RPMI8226 (cell line): Measurements from ENCODE around the gene TSPAN18.

Source experiments
- DNase-seq: peaks from one replicate; pipeline ENCODE4 v3.0.0-alpha.2; 2015

Gene TSPAN18

DNA sequence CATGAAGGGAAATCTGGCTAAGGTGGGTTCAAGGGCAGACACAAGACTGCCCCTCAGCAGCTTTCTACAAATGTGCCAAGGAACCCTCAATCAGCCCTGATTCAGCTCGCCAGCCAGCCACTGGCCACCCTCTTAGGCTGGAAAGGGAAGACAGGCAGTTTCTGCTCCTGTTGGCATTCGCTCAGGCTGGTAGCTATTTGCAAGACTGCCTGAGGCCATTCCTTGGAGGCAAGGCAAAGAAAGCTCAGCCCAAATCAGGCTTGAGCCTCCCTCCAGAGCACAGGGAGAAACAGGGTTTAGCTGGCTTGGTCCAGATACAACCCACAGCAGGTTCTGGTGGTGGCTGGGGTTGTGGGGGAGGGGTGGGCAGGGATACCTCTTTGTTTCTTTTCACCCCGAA is 204.7 kb downstream of the TSPAN18 start:
- DNase-seq, result no peak

DNA sequence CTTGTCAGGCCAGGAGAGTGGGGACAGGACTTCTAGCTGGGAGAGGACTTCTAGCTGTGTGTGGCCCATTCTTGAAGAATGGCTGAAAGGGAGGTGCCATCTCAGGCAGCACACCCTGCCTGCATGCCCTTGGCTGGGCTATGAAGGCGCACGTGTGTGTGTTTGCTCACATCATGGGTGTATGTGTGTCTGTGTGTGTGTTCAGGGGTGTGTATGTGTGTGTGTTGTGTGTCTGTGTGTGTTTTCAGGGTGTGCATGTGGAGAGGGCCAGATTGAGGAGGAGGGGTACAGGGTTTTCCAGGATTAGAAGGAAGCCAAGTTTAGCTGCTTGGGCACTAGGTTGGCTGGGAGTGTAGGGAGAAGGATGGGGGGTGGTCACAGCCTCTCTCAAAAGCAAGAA is 207.3 kb downstream of the TSPAN18 start:
- no peak for DNase-seq

DNA sequence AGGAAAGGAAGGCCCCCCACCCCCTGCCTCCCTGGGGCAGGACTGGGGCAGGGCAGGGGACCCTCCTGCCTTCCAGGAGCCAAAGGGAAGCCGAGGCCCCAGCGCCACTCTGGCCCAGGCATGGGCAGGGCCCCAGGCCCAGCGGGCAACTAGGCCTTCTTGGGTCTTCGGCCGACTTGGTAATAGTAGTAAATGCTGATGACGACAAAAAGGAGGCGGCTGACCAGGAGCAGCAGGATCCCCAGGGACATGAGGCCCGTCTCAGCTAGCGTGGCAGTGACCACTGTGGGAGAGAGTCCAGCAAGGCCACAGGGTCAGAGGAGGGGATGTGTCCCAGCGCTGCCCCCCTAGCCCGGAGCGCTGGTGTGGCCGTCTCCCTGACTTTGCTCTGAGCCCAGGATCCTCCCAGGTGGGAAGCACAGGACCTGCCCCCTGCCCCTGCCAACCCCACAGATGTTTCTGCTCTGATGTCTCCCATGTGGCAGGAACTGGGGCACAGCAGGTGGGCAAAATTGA is 208.0 kb downstream of the TSPAN18 start:
- DNase-seq, result no peak

DNA sequence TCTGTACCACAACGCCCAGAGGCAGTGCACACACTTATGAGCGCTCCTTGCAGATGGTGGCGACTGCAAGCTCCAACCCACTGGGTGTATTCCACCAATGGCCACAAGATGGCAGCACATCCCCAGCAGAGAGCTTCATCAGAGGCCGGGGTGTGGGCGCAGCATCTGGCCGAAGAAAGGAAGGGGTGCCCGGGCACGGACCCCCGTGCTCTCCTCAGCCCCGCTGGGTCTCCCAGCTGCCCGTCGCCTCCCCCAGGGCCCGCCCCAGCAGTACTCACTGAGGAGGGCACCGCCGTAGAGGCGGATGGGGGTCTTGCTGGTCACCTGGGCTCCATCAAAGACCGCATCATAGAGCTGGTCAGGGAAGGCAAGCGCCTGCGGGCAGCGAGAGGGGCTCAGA is 209.8 kb downstream of the TSPAN18 start:
- peak; percentile 74 for DNase-seq

DNA sequence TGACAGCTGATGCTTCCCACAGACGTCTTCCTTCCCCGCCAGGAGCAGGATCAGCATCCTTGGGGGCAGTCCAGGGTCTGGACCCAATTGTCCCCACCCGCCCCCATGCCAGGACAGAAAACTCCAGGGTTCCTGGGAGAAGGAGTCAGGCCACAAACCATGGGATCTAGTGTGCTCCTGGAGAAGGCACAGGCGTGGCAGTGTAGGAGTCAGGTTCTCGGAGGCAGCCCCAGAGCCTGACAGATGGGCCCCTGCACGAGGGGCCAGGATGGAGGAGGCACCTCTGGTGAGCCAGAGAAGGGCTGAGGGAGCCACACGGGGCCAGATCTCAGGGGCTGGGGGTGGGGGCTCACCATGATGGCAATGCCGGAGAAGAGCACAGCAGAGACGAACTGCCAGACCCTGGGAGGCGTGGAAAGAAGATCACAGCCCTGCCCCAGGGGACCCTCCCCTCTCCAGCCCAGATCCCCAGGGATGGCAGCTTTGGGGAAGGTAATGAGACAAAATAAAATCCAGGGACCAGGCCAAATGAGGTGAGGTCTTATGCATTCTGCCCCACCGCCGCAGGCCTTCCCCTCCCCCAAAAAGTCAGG is 210.3 kb downstream of the TSPAN18 start:
- no peak for DNase-seq

DNA sequence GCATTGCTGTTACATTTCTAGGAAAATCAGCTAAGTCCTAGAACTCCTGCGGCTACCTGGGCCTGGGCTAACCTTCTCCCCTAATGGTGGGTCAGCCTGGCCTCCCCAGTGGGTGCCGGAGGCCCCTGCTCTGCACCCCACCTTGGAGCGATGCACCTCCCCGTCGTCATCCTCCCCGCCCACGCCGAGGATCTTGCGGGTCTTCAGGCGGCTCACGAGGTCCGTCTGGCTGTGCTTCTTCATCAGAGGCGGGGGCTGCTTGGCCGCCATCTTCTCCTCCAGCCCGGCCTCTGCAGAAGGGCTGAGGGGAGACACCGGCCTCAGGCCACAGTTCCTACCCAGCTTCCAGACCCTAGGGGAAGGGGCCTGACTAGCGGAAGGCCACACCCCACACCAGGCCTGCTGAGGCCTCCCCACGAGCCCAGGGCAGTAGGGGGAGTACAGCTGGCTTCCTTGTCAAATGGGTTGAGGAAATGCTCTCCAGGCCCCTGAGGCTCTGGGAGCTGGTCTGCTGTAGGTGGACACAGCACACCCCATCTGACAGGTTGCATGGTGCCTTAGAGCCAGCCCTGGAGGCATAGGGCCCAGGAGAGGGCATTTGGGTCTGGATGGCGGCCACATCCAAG is 211.4 kb downstream of the TSPAN18 start:
- DNase-seq, result no peak

DNA sequence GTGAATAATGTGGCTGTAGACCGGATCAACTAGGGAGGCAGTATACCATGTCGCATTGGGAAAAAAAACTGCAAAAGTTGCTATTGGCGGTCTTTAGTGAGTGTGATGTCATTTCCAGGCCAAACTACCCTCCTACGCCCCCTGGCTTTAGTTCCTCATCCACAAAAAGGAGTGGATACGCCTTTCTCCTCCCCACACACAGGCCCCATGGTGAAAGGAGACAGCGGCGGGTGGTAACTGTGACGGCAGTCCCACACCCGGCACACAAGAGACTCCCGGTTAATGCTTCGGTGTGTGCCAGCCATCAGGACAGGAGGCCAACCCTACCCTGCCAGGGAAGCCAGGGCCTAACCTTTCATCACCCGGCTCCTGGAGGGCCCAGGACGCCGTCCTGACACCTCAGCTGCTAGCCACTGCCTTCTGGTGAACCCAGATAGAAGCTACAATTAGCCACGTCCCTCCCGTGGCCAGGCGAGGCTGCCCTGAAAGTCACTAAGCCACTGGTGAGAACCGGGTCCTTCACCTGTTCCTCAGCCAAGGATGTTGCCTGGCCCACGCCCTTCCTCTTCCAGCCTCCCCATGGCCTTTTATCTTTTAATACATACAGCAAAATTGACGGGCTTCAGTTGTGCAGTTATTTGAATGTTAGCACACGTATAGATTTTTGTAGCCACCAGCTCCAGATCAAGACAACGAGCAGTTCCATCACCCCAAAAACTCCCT is 213.1 kb downstream of the TSPAN18 start:
- no peak for DNase-seq

DNA sequence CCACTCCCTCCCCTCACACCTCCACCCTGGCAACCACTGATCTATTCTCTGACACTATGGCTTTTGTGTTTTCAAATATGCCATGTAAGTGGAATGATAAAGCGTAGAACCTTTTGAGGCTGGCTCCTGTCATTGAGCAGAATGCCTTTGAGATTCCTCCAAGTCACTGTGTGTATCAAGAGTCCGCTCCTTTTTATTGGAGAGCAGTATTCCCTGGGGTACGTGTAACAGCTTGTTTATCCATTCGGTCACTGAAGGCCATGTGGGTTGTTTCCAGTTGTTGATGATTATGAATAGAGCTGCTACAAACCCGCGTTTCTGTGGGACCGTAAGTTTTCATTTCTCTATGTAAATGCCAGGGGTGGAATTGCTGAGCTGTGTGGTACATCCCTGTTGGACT is 213.6 kb downstream of the TSPAN18 start:
- DNase-seq, result no peak

DNA sequence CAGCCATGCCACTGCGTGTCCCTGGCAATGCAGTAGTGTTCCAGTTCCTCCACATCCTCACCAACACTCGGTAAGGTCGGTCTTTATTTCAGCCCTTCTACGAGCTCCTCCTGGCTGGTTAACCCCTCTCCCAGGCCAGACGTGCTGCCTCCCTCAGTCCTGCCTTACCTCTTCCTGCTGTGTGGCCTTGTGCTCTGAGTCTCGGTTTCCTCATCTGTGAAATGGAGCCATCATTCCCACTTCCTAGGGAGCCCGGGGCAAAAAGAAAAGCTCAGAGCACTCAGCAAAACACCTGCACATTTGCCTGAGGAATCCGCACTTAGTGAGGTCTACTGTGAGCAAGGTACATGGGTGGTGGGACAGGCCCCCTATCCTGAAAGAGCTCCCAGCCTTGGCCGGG is 214.1 kb downstream of the TSPAN18 start:
- DNase-seq, result no peak

DNA sequence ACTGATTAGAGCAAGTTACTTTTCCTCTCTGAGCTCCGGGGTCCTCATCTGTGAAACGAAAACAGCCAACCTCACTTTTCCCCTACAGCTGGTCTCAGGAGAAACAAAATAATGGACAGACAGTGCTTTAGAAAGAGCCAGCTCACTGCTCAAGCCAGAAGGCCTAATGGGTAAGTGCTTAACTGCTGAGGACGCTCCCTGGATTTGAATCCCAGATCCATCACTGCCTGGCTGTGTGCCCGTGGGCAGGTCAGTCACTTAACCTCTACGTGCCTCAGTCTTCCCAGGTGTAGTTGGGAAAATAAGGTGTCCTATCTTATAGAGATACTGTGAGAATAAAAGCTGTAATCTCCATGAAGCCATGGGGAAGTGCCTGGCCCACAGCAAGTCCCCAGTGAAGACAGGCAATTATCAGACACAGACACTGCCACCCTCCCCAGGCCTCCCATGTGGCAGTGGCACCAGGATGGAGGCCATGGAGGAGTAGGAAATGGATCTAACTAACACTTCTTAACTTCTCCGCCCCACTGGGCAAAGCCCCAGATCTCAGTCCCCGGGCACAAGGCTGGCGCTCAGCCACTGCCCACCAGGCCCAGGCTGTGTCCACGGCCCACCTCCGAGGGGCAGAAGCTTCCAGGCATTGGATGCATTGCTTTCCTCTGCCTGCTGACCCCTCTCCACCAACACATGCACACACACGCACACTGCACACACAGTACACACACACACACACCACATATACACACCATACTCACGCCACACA is 214.7 kb downstream of the TSPAN18 start:
- DNase-seq, result no peak

DNA sequence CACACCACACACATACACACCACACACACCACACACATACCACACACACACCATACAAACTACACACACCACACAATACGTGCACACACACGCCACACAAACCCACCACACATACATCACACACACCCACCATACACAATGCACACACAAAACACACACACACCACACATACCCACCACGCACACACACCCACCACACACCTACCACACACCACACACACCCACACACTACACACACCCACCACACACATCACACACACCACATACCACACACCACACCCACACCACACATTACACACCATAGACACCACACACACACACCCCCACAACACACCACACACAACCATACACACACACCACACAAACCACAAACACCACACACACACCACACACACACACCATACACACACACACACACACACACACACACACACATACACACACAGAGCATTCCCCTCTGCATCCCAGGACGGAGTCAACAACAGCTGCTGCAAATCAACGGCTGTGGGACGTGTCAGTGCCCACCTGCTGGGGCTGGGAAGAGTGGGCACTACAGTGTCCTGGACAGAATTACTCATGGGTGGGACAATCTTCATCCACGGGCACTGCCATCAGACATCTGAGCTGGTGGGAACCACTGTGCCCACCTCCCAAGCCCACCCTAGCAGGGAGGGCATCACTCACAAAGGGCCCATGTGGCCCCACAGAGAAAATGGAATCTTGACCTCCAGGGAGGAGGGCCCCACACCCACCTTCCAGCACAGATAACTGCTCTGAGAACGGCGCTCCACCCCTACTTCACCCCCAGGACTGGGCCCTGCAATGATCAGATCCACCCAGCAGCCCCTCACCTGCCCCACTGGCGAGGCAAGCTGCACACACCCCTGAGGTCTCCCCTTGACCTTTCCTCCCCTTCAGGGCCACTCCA is 215.5 kb downstream of the TSPAN18 start:
- no peak for DNase-seq

DNA sequence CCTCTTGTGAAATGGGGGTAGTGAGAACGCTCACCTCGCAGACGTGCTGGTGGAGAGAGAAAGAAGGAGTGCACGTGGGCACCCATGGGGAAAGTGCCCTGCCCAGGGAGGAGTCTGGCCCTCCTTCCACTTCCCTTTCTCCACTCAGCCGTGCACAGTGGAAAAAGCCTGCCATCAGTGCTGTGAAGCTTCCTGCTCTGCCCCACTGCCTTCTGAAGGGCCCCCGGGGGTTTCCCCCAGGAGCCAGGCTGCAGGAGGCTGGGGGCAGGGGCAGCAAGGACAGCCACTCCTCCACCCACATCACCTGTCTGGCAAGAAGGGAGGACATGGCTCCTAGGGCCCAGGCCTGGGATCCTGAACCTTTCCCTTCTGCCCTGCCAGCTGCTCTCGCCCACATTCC is 216.4 kb downstream of the TSPAN18 start:
- peak; percentile 62 for DNase-seq

DNA sequence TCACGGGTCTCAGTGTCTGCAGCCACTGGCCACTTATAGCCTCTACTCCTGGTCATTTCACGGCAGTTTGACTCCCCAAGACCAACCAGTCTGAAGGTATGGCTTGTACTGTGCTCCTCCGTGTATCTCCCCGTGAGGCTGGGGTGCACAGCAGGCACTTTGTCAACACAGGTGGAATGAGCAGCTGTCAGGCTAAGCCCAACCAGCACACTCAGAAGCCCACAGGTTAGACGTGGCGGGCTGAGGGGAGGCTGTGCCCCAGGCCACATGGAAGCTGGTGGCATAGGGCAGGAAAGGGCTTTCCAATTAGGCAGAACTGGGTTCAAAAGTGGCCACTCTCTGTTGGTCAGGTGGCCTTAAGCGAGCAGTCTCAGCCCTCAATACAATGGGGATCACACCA is 216.9 kb downstream of the TSPAN18 start:
- DNase-seq, result peak; percentile 48

DNA sequence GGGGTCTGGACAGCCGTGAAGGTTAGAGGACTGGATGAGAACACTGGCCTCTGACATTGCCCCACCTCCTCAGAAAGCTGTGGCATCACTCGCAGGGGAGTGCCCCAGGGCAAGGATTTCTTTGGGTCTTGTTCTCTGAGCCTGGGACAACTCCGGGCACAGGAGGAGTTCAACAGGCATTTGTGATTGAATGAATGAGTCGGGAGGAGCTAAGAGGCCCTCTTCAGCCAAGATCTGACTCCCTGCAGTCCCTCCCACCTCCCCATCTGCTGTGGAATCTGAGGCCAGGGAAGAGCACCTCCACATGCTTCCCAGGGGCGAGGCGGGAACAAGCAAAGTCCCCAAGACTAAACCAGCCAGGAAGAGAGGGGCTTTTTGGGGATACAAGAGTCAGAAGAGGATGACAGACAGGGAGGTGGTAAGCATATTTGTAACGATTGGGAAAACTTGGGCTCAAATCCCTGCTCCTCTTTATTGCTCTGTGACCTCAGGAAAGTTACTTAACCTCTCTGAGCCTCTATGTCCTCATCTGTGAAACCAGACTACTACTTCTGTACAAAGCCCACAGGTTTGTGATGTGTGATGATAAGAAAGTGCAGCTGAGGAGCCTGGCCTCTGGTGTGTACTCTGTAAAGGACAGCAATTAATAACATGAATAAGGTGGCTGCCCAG is 217.6 kb downstream of the TSPAN18 start:
- DNase-seq, result no peak

DNA sequence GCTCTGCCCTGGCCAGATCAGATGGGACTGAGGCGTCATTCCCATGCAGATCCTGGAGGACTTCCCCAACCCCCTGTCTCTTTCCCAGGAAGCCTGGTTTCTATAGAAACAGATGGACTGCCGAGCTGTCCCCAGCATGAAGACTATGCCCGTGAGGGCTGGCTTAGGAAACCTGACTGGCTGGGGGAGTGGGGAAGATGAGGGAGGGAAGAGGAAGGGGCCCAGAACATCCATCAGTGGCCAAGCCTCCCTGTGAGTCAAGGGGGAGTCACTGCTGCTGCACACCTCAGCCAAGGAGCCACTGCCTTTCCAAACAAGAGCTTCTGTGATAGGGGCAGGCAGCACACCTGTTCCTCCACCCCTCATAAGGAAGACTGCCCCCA is 218.1 kb downstream of the TSPAN18 start:
- no peak for DNase-seq

DNA sequence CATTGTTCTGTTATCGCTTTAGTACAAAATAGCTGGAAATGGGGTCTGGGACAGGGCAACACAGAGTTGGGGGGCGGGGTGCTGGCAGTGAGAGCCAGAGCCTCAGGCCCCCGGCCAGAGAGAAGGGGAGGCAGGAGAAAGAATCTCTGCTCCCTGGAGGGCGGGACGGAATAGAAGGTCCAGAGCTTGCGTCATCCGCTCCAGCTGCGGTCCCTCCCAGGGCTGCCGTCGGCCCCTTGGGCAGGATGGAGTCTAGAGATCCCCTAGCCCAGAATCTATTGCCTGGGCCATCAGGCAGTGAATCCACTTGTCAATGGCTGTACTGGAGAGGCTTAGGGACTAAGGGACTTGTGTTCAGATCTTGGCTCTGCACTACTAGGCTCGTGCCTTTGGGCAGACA is 218.9 kb downstream of the TSPAN18 start:
- no peak for DNase-seq

DNA sequence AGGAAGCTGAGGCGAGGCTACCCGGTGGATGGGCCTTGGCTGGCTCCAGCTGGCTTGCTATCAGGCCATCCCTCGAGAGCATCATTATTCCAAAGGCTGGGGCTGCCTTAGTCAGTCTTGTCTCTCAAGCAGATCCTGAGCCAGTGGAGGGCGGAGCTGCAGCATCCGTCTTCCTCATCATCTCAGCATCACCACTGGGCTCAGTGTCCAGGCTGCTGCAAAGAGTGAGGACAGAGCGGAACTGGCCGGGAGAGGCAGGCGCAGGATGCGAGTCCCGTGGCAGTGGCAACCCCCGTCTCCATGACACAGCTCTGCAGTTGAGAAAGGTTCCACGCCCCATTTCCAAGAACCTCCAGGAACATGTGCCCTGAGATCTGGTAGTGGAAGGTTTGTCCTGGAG is 219.5 kb downstream of the TSPAN18 start:
- no peak for DNase-seq

DNA sequence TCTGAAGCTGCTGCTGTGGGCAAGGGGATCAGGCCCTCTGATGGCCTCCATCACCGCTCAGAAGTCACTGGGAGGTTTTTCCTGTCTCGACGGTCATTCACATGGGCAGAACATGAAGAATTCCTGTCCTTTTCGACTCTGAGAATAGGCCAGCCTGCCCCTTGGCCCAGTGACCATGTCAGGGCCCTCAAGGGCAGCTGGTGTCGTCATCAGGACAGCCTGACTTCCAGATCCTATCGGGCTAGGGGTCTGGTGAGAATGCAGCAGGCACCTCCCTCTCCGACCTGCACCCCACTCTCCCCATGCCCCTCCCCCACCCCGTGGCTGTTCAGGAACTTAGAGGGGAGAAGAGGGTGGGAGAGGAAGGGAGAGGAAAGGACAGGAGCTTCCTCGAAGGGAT is 220.4 kb downstream of the TSPAN18 start:
- DNase-seq, result no peak

DNA sequence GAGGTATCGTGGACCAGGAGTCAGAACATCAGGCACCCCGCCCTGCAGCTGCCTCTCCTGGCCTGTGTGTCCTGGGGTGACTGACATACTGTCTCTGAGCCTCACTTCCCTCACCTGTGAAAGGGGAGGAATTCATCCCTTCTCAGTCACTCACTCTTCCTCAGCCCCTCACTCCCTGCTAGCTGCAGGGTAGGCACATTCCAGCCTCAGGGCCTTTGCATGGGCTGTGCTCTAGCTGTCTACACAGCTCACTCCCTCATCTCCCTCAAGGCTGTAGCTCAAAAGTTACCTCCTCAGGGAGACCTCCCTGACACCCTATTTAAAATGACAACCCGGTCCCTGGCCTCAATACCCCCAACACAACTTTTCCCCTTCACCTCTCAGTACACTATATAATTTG is 221.4 kb downstream of the TSPAN18 start:
- no peak for DNase-seq

DNA sequence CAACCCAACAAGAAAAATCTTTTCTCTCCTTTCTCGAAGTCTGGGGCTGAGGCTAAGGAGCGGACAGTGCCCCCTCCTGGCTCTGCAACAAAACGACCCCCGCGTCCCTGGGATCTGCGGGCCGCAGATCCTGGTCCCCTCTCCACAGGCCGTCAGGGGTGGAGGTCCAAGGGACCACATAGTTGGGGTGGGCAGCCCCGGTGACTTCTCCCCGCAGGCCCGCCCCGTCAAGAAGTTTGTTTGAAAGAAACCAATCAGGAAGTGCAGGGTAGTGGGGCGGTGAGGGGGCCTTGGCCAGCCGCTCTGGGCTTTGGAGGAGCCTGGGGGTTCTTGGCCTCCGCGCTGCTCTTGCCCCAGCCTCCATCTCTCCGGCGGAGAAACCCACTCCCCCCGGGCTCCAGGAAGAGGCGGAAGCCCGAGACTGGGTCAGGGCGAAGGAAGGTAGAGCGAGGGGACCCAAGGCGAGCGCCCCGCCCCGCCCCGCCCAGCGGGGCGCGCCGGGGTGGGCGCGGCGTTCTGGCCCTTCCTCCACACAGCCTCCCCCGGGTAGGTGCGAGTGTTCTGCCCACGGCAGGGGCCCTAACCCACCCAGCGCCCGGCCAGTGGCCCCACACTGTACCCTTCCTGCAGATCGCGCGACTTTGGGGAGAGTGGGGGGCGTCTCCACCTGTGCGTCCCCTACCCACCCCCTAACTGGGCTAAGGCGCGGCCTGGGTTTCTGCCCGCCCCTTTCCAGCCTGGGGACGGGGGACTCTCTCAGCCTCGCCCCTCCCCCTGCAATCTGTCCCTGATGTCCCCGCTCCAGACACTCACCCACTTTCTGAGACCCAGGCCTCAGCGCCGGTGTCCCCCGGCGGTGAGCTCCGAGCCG is 222.6 kb downstream of the TSPAN18 start:
- DNase-seq, result no peak
